MCF 10A (cell line): ENCODE measurements around the gene KANSL3. TPM values are rescaled to one million over a fixed set of nuclear protein-coding genes. Genes with fewer than 3 reads are reported as not detected.

ENCODE experiments used
- BruUV-seq: library from RNA; stranded (reverse); fragments of 400-500 nt; replicated peaks from 2 replicates; lab custom pipeline; 2021; lab: Mats Ljungman, UMichigan
- CTCF ChIA-PET: fragments of 300-600 bp; sonication (Branson Sonifier 250); formaldehyde crosslinking; extraction: SDS; loops from one replicate; lab custom pipeline; 2021; ENCODE audit warnings: antibody characterized with exemption, inconsistent platforms; lab: Yijun Ruan, JAX
- POLR2A ChIA-PET: fragments of 300-600, 350-650 bp; sonication (Branson Sonifier 250); formaldehyde crosslinking; extraction: SDS; loops from one replicate; lab custom pipeline; 2020; ENCODE audit warnings: antibody characterized with exemption, inconsistent platforms; lab: Yijun Ruan, JAX
- DNase-seq: peaks from one replicate; pipeline ENCODE4 v3.0.0-alpha.2; 2018; ENCODE audit not compliant: unreplicated experiment
- H3K27ac Mint-ChIP-seq: one replicate; pipeline ENCODE4 v1.8.0; 2022; ENCODE audit warnings: mild to moderate bottlenecking, low read depth, mixed read lengths; ENCODE audit not compliant: unreplicated experiment
- H3K27me3 Mint-ChIP-seq: one replicate; pipeline ENCODE4 v1.8.0; 2022; ENCODE audit warnings: mixed read lengths; ENCODE audit not compliant: insufficient read depth, unreplicated experiment
- H3K36me3 Mint-ChIP-seq: one replicate; pipeline ENCODE4 v1.8.0; 2022; ENCODE audit warnings: mild to moderate bottlenecking, moderate library complexity, mixed read lengths; ENCODE audit not compliant: insufficient read depth, unreplicated experiment
- H3K4me1 Mint-ChIP-seq: one replicate; pipeline ENCODE4 v1.8.0; 2022; ENCODE audit warnings: mixed read lengths; ENCODE audit not compliant: insufficient read depth, unreplicated experiment
- H3K4me3 Mint-ChIP-seq: one replicate; pipeline ENCODE4 v1.8.0; 2022; ENCODE audit warnings: mild to moderate bottlenecking, moderate library complexity, mixed read lengths; ENCODE audit not compliant: unreplicated experiment
- H3K9me3 Mint-ChIP-seq: one replicate; pipeline ENCODE4 v1.8.0; 2022; ENCODE audit warnings: mixed read lengths; ENCODE audit not compliant: unreplicated experiment
- intact Hi-C: fragments of 100-400 bp; cut with micrococcal nuclease; formaldehyde crosslinking; loops from 2 replicates; pipeline ENCODE4 v1.14.1; 2022
- total RNA-seq: library from RNA; stranded (reverse); gene quantifications from 2 replicates; pipeline ENCODE4 v1.2.3, GENCODE V29; 2022
- TF ChIP-seq, protein P1 (sequence below): fragments of 200-600 bp; IDR thresholded peaks from one replicate; pipeline ENCODE4 v1.8.0; 2022; ENCODE audit warnings: antibody characterized with exemption, mild to moderate bottlenecking; ENCODE audit not compliant: unreplicated experiment

KANSL3 gene
- total RNA-seq, 1 experiment from 2014 or later: 41.4 TPM

DNA sequence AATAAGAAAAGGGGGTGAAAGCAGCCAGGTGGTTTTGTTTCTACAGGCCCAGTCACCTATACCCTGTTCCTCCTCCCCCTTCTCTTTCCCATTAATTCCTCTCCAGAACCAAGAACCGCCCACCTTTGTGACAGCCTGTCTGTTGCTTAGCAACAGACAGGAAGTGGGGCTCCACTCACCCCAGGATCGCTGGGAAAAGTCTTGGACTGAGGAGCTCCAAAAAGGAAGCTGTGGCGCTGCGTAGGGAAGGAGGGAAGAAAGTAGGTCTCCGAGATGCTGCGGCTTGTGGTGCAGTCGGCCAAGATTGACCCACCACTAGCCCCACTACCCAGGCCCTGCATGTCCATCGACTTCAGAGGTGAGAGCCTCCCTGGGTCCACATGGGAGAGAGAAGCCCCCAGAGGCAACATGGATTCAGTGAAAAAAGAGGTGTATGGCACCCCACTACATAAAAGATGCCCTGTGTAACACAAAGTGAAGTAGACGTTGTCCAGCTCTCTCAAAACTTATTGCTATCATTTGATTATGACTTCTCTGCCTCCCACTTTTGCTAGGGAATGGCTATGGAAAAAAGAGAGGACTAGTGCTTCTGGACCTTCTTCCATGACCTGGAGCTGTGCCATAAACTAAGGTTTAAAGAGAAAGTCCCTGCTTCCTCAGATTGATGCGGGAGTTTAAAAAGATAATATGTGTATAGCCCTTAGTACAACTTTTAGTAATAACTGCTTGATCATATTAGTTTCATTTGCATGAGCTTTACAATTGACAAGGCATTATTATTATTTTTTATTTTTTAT is 4.7 kb upstream of the KANSL3 start, which contains the start of gene FER1L5:
Gene FER1L5 (plus strand): TSS at position 201 of the 797 bp plus-strand sequence. CDS start 73 bp downstream, at position 274.
- TF ChIP-seq, protein P1, sequence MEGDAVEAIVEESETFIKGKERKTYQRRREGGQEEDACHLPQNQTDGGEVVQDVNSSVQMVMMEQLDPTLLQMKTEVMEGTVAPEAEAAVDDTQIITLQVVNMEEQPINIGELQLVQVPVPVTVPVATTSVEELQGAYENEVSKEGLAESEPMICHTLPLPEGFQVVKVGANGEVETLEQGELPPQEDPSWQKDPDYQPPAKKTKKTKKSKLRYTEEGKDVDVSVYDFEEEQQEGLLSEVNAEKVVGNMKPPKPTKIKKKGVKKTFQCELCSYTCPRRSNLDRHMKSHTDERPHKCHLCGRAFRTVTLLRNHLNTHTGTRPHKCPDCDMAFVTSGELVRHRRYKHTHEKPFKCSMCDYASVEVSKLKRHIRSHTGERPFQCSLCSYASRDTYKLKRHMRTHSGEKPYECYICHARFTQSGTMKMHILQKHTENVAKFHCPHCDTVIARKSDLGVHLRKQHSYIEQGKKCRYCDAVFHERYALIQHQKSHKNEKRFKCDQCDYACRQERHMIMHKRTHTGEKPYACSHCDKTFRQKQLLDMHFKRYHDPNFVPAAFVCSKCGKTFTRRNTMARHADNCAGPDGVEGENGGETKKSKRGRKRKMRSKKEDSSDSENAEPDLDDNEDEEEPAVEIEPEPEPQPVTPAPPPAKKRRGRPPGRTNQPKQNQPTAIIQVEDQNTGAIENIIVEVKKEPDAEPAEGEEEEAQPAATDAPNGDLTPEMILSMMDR: no peak
- no peaks in the 10 kb centered on the region for H3K36me3 Mint-ChIP-seq
- DNase-seq: no peak
- no peaks in the 10 kb centered on the region for H3K27me3 Mint-ChIP-seq
- BruUV-seq: no TSS peak
- ChIA-PET CTCF (interaction anchor here (0.6 to 0.9 kb wide), 3 partner anchors 89 to 339 kb away, joined by 3 to 6 read pairs (median 3); no protein-coding TSS in a partner anchor), POLR2A (interaction anchor here (0.6 kb wide), 1 partner anchor 1312 kb away, joined by 3 read pairs; no protein-coding TSS in a partner anchor)
- H3K27ac Mint-ChIP-seq: no peak within 1 kb of the TSS
- no peaks in the 10 kb centered on the region for H3K9me3 Mint-ChIP-seq
- no peaks in the 10 kb centered on the region for H3K4me1 Mint-ChIP-seq
- H3K4me3 Mint-ChIP-seq: no peak within 1 kb of the TSS
- intact Hi-C loops: no loop called here

DNA sequence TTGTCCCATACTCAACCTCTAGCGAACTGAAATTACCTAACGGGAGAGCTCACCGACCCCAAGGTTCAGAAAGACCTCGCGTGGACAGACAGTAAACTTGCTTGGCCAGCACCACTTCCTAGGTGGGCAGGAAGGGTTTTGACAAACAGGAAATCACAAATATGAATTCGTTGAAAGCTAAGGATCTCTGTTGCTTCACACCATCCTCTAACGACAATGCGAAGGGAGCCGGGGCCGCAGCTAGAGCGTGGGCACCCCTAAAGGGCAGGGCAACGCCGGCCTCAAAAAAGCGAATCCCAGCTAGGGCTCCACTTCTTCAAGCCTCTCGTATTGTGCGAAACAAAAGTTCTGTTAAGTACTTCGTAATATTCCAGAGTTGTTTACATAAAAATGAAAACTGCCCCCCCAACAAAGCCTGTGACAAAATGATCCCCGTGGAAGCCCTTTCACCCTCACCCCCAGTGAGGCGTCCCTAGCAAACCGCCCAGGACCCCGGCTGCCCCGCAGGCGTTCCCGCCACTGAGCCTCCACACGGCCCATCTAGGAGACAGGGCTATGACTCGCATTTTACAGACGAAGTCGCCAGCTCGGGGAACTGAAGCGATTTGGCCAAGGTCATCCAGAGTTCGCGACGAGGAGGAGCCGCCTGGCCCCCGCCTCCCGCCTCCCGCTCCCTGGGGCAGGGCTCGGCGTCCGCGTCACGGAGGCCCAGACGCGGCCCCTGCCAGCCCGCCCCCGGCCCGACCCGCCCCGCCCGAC is 548 bp downstream of the KANSL3 start:
- no TSS peak for BruUV-seq
- DNase-seq: peak; percentile 89
- Mint-ChIP-seq H3K27me3 (no peaks in the 10 kb centered on the region), H3K27ac (peak overlapping the region; percentile 88), H3K9me3 (no peaks in the 10 kb centered on the region), H3K36me3 (peaks cover 25% of the 10 kb centered on the region), H3K4me1 (peaks cover 20% of the 10 kb centered on the region), H3K4me3 (peak overlapping the region; percentile 83)
- intact Hi-C loops: no loop called here
- TF ChIP-seq, protein P1: no peak
- POLR2A ChIA-PET: interaction anchor here (0.6 to 3.2 kb wide), 24 partner anchors 11 to 307 kb away, joined by 3 to 29 read pairs (median 4); partner anchors contain the start of genes CNNM3 and CNNM4
- CTCF ChIA-PET: interaction anchor here (0.5 to 1.5 kb wide), 8 partner anchors 10 to 155 kb away, joined by 3 to 9 read pairs (median 3); no protein-coding TSS in a partner anchor

- no peaks in the 10 kb centered on the region for H3K27me3 Mint-ChIP-seq
- DNase-seq: peak; percentile 13
- H3K4me1 Mint-ChIP-seq: peaks cover 20% of the 10 kb centered on the region
- H3K36me3 Mint-ChIP-seq: peaks cover 30% of the 10 kb centered on the region
- no peaks in the 10 kb centered on the region for H3K9me3 Mint-ChIP-seq
- peak overlapping the region; percentile 83 for H3K4me3 Mint-ChIP-seq
- CTCF ChIA-PET: interaction anchor here (0.5 to 1.5 kb wide), 7 partner anchors 12 to 156 kb away, joined by 3 to 9 read pairs (median 3); no protein-coding TSS in a partner anchor
- TF ChIP-seq, protein P1: no peak
- peak overlapping the region; percentile 88 for H3K27ac Mint-ChIP-seq
- POLR2A ChIA-PET: interaction anchor here (0.8 to 3.2 kb wide), 20 partner anchors 10 to 477 kb away, joined by 3 to 29 read pairs (median 4); partner anchors contain the start of genes ANKRD36, CNNM3 and CNNM4
- TSS peak; percentile 30 for BruUV-seq
- intact Hi-C loops: no loop called here
Measured at GRCh38 chr2:96636551-96637171, 1.5 kb downstream of the KANSL3 start.
